B cell (primary cell): ENCODE measurements around the gene TENT5C.

Source experiments
- EZH2 ChIP-seq: IDR thresholded peaks from 2 replicates; pipeline ENCODE4 v1.6.1; 2012; ENCODE audit warnings: borderline replicate concordance, low read depth, mild to moderate bottlenecking, moderate library complexity, low read length; ENCODE audit not compliant: insufficient read depth, poor library complexity, severe bottlenecking
- TF ChIP-seq, protein P1 (sequence below): fragments of 200-600 bp; IDR thresholded peaks from one replicate; pipeline ENCODE4 v1.8.0; 2022; ENCODE audit warnings: antibody characterized with exemption, mild to moderate bottlenecking

DNA sequence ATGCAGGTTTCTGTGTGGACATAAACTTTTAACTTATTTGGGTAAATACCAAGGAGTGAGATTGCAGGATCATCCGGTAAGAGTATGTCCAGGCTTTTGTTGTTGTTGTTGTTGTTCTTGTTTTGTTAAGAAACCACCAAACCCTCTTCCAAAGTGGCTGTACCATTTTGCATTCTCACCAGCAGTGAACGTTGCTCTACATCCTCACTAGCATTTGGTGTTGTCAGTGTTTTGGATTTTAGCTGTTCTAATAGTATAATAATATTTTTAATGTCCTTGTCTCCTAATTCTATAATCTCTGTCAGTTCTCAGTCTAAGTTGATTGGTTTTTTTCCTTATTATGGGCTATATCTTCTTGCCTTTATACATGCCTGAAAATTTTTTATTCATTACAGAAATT, 37.8 kb downstream of the TENT5C start:
- TF ChIP-seq, protein P1, sequence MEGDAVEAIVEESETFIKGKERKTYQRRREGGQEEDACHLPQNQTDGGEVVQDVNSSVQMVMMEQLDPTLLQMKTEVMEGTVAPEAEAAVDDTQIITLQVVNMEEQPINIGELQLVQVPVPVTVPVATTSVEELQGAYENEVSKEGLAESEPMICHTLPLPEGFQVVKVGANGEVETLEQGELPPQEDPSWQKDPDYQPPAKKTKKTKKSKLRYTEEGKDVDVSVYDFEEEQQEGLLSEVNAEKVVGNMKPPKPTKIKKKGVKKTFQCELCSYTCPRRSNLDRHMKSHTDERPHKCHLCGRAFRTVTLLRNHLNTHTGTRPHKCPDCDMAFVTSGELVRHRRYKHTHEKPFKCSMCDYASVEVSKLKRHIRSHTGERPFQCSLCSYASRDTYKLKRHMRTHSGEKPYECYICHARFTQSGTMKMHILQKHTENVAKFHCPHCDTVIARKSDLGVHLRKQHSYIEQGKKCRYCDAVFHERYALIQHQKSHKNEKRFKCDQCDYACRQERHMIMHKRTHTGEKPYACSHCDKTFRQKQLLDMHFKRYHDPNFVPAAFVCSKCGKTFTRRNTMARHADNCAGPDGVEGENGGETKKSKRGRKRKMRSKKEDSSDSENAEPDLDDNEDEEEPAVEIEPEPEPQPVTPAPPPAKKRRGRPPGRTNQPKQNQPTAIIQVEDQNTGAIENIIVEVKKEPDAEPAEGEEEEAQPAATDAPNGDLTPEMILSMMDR: no peak
- no peak for TF ChIP-seq EZH2
